ENCODE data around the gene CD74.

CD74 gene

GRCh38 chr5:150389531-150390266 lies 23.0 kb downstream of the CD74 start:
- no peak for TF ChIP-seq CTCF (IDR thresholded peaks at IDR 0.05; ENCODE audit: low read depth, low read length, missing control alignments)
- DNase-seq (ENCODE audit: low read depth), result no peak
- H3K4me3 ChIP-seq (ENCODE audit: low read depth, low read length), result no peak overlapping the region

GRCh38 chr5:150386024-150386855 lies 26.5 kb downstream of the CD74 start:
- no peak overlapping the region for H3K4me3 ChIP-seq (ENCODE audit: low read depth, low read length)
- no peak for DNase-seq (ENCODE audit: low read depth)
- TF ChIP-seq CTCF (IDR thresholded peaks at IDR 0.05; ENCODE audit: low read depth, low read length, missing control alignments), result no peak

GRCh38 chr5:150384701-150385100 lies 28.0 kb downstream of the CD74 start:
- DNase-seq (ENCODE audit: low read depth), result no peak
- no peak for TF ChIP-seq CTCF (IDR thresholded peaks at IDR 0.05; ENCODE audit: low read depth, low read length, missing control alignments)
- H3K4me3 ChIP-seq (ENCODE audit: low read depth, low read length), result no peak overlapping the region

GRCh38 chr5:150377964-150378694 lies 34.6 kb downstream of the CD74 start:
- no peak for TF ChIP-seq CTCF (IDR thresholded peaks at IDR 0.05; ENCODE audit: low read depth, low read length, missing control alignments)
- H3K4me3 ChIP-seq (ENCODE audit: low read depth, low read length), result no peak overlapping the region
- no peak for DNase-seq (ENCODE audit: low read depth)

- H3K4me3 ChIP-seq (ENCODE audit: low read depth, low read length), result no peak overlapping the region
- no peak for DNase-seq (ENCODE audit: low read depth)
- no peak for TF ChIP-seq CTCF (IDR thresholded peaks at IDR 0.05; ENCODE audit: low read depth, low read length, missing control alignments)
Measured at GRCh38 chr5:150376799-150377771, 35.6 kb downstream of the CD74 start.

GRCh38 chr5:150374651-150375050 lies 38.1 kb downstream of the CD74 start:
- no peak for DNase-seq (ENCODE audit: low read depth)
- no peak for TF ChIP-seq CTCF (IDR thresholded peaks at IDR 0.05; ENCODE audit: low read depth, low read length, missing control alignments)
- H3K4me3 ChIP-seq (ENCODE audit: low read depth, low read length), result no peak overlapping the region

Data from GM12864 (cell line).